Measurements from ENCODE around the gene CCNB2. TPM values are rescaled to one million over a fixed set of nuclear protein-coding genes. Genes with fewer than 3 reads are reported as not detected.
A peak's percentile ranks its signal among the peaks of the same experiment; 100 is the strongest.

CCNB2 gene
- 10 to 100 TPM in 1 of 2 donors, 1 to 10 TPM in 1; 8.3 to 12.2 TPM for total RNA-seq

DNA sequence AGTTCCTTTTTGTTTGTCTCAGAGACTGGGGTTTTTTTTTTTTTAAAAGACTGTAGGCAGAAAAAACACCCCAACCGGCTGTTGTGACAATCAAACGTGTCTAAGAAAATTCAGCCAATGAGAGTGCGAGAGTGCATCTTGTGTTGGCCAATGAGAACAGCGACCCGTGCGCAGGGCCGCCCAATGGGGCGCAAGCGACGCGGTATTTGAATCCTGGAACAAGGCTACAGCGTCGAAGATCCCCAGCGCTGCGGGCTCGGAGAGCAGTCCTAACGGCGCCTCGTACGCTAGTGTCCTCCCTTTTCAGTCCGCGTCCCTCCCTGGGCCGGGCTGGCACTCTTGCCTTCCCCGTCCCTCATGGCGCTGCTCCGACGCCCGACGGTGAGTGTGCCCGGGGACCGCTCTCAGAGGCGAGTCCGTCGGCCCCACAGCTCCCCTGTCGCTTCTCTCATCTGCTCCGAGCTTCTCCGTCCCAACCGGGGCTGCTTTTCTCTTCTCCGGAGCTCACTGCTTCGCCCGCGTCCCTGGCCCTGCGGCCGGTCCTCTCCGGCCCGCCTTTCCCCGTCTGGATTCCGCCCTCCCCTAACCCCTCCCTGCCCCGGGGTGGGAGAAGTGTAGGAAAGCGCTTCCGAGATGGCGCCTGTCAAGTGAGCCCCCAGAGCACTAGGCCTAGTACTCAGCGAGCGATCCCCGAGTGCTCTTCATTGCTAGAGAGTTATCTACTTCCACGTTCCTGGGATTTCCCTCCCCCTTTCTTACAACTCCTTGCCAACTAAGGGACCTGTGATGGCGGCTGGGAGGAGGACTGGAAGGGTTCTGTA, at the start of gene CCNB2:
CCNB2 (plus strand) TSS at position 235 of the 821 bp plus-strand sequence; CDS start at position 358, 123 bp downstream.
- 1% methylated on average over 43 of the region's 57 CpGs for WGBS
- intact Hi-C loops (cut with DNase I) = no loop called here
- no peaks in the 10 kb centered on the region for H3K36me3 ChIP-seq
- no peaks in the 10 kb centered on the region for H3K27me3 ChIP-seq (replicated peaks; ENCODE audit: insufficient read depth)
- H3K9me3 ChIP-seq = no peaks in the 10 kb centered on the region
- TF ChIP-seq, protein P1, sequence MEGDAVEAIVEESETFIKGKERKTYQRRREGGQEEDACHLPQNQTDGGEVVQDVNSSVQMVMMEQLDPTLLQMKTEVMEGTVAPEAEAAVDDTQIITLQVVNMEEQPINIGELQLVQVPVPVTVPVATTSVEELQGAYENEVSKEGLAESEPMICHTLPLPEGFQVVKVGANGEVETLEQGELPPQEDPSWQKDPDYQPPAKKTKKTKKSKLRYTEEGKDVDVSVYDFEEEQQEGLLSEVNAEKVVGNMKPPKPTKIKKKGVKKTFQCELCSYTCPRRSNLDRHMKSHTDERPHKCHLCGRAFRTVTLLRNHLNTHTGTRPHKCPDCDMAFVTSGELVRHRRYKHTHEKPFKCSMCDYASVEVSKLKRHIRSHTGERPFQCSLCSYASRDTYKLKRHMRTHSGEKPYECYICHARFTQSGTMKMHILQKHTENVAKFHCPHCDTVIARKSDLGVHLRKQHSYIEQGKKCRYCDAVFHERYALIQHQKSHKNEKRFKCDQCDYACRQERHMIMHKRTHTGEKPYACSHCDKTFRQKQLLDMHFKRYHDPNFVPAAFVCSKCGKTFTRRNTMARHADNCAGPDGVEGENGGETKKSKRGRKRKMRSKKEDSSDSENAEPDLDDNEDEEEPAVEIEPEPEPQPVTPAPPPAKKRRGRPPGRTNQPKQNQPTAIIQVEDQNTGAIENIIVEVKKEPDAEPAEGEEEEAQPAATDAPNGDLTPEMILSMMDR (IDR thresholded peaks at IDR 0.05) = no peak
- TF ChIP-seq POLR2AphosphoS5 (IDR thresholded peaks at IDR 0.05) (peak; percentile 87), POLR2A (IDR thresholded peaks at IDR 0.05) (peak; percentile 24)
- peak; percentile 89 for DNase-seq (ENCODE audit: low spot score)
- H3K4me3 ChIP-seq = peak within 1 kb of the TSS; percentile 50 to 72
- H3K4me1 ChIP-seq (replicated peaks) = no peaks in the 10 kb centered on the region
- peak within 1 kb of the TSS; percentile 65 to 69 for H3K27ac ChIP-seq

DNA sequence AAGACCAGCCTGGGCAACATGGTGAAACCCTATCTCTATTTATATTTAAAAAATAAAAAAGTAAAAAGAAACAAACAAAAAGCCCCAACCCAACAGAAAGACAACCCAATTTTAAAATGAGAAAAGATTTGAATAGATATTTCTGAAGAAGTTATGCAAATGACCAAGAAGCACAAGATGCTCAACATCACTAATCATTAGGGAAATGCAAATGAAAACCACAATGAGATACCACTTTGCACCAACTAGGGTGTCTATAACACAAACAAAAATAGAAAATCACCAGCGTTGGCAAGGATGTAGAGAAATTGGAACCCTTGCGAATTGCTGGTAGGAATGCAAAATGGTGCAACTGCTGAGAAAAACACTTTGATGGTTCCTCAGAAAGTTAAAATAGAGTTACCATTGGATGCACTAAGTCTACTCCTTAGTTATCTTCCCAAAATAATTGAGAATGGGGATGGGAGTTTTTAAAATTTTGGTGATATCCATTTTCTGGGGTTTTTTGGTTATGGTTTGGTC, 45.8 kb upstream of the CCNB2 start:
- TF ChIP-seq, protein P1 (IDR thresholded peaks at IDR 0.05) = no peak
- TF ChIP-seq POLR2AphosphoS5 (IDR thresholded peaks at IDR 0.05) (no peak), POLR2A (IDR thresholded peaks at IDR 0.05) (no peak)
- 98% methylated on average over 2 of the region's 2 CpGs for WGBS
- Histone ChIP-seq H3K4me1 (replicated peaks) (no peaks in the 10 kb centered on the region), H3K4me3 (no peak overlapping the region), H3K27ac (no peak overlapping the region), H3K9me3 (no peaks in the 10 kb centered on the region), H3K27me3 (replicated peaks; ENCODE audit: insufficient read depth) (no peaks in the 10 kb centered on the region), H3K36me3 (no peaks in the 10 kb centered on the region)
- intact Hi-C loops (cut with DNase I) = no loop called here
- no peak for DNase-seq (ENCODE audit: low spot score)

DNA sequence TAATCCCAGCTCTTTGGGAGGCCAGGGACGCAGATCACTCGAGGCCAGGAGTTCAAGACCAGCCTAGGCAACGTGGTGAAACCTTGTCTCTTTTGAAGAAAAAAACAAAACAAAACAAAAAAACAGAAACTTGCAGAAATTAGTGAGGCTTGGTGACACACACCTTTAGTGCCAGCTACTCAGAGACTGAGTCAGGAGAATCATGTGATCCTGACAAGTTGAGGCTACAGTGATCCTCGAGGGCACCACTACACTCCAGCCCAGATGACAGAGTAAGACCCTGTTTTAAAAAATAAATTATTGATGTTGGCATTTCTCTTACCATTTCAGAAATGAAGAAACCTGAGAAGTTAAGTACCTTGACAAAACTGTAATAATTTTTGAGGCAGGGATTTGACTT, 44.6 kb upstream of the CCNB2 start:
- no peaks in the 10 kb centered on the region for H3K27me3 ChIP-seq (replicated peaks; ENCODE audit: insufficient read depth)
- DNase-seq (ENCODE audit: low spot score) = no peak
- 93% methylated on average over 4 of the region's 4 CpGs for whole genome bisulfite sequencing
- H3K9me3 ChIP-seq = no peaks in the 10 kb centered on the region
- no peaks in the 10 kb centered on the region for H3K36me3 ChIP-seq
- no peak overlapping the region for H3K27ac ChIP-seq
- no peak overlapping the region for H3K4me3 ChIP-seq
- intact Hi-C loops (cut with DNase I) = no loop called here
- H3K4me1 ChIP-seq (replicated peaks) = no peaks in the 10 kb centered on the region
- TF ChIP-seq POLR2A (IDR thresholded peaks at IDR 0.05) = no peak

DNA sequence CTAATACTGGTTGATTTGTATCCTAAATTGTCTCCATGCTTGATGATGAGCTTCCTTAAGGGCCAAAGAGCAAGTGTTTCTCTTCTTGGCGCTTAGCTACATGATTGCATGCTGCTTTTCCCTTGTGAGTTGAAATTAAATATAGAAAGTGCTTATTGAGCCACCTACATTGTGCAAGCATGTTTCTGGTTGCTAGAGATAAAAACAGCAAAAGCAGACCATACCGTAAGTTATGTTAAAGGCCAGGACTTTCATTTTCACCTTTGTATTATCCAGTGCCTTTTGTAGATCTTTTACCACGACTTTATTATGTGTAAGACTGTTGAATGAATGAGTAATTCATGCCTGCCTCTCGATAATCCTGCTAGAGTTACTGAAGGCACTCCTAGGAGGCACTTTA, 41.9 kb upstream of the CCNB2 start:
- Histone ChIP-seq H3K4me1 (replicated peaks) (no peaks in the 10 kb centered on the region), H3K9me3 (no peaks in the 10 kb centered on the region), H3K27ac (no peak overlapping the region), H3K36me3 (no peaks in the 10 kb centered on the region), H3K4me3 (no peak overlapping the region), H3K27me3 (replicated peaks; ENCODE audit: insufficient read depth) (no peaks in the 10 kb centered on the region)
- TF ChIP-seq POLR2AphosphoS5 (IDR thresholded peaks at IDR 0.05) (no peak), POLR2A (IDR thresholded peaks at IDR 0.05) (no peak)
- TF ChIP-seq, protein P1 (IDR thresholded peaks at IDR 0.05) = no peak
- intact Hi-C loops (cut with DNase I) = no loop called here
- no peak for DNase-seq (ENCODE audit: low spot score)
- 64% methylated on average over 4 of the region's 4 CpGs for WGBS

DNA sequence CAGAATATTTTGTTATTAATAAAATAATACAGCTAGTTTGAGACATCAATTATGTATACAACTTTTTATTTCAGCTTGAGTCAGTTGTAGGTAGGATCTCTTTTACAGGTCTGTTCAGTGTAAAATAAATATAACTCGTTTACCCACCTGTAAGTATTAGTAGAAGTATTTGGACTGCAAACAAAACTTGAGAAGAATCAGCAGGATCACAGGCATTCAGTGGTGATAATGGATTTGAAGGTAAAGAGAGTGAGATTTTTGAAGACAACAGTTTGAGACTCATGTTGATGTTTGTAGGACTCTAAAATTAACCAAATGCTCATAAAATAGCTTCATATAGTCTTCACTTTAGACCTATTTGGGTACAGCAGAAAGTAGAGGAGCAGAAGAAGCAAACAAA, 35.5 kb upstream of the CCNB2 start:
- whole genome bisulfite sequencing = 71% methylated on average over 1 of the region's 1 CpG
- no peaks in the 10 kb centered on the region for H3K36me3 ChIP-seq

More for the DNA sequence above, 35.5 kb upstream of the CCNB2 start:
- intact Hi-C loops (cut with DNase I) = no loop called here
- DNase-seq (ENCODE audit: low spot score) = no peak
- TF ChIP-seq POLR2AphosphoS5 (IDR thresholded peaks at IDR 0.05) (no peak), POLR2A (IDR thresholded peaks at IDR 0.05) (no peak)
- TF ChIP-seq, protein P1 (IDR thresholded peaks at IDR 0.05) = no peak
- no peaks in the 10 kb centered on the region for H3K4me1 ChIP-seq (replicated peaks)
- no peaks in the 10 kb centered on the region for H3K27me3 ChIP-seq (replicated peaks; ENCODE audit: insufficient read depth)
- no peaks in the 10 kb centered on the region for H3K9me3 ChIP-seq
- no peak overlapping the region for H3K4me3 ChIP-seq
- no peak overlapping the region for H3K27ac ChIP-seq
